Thyroid gland (tissue), 4 donors: ENCODE results near the gene ARL15. TPM values are rescaled to one million over a fixed set of nuclear protein-coding genes. Genes with fewer than 3 reads are reported as not detected.

Experiments used
- DNase-seq, 2 donors: peaks; one replicate each; pipeline ENCODE4 v3.0.0-alpha.2; 2019
- H3K27ac ChIP-seq, 3 donors: fragments of 200-600 bp; sonication (generic); 1 replicate in 2 of 3; 2 replicates in 1 of 3; pipeline ENCODE4 v1.5.1; 2016 to 2019; ENCODE audit warnings: mild to moderate bottlenecking in 1 of 3, moderate library complexity in 1 of 3
- H3K27me3 ChIP-seq: fragments of 200-600 bp; sonication (generic); one replicate; pipeline ENCODE4 v1.5.1; 2019
- H3K36me3 ChIP-seq, 2 donors: fragments of 200-600 bp; sonication (generic); one replicate each; pipeline ENCODE4 v1.5.1; 2016 to 2019
- H3K4me1 ChIP-seq, 2 donors: fragments of 200-600 bp; sonication (generic); one replicate each; pipeline ENCODE4 v1.5.1; 2017 to 2019
- H3K4me3 ChIP-seq, 3 donors: fragments of 200-600 bp; sonication (generic); replicated peaks in 1 of 3; 1 replicate in 2 of 3; 2 replicates in 1 of 3; pipeline ENCODE4 v1.5.1; 2016; ENCODE audit warnings: mild to moderate bottlenecking in 1 of 3
- H3K9me3 ChIP-seq: fragments of 200-600 bp; sonication (generic); one replicate; pipeline ENCODE4 v1.5.1; 2017
- POLR2A ChIP-seq, 2 donors: fragments of 450-650 bp; IDR thresholded peaks; one replicate each; pipeline ENCODE4 v1.6.1; 2017; ENCODE audit warnings: antibody characterized with exemption in 2 of 2, mild to moderate bottlenecking in 2 of 2, moderate library complexity in 1 of 2
- WGBS, 2 donors: methylation state at CpG; one replicate each; pipeline ENCODE4 v1.1.5; 2017; 5-methylcytosine and 5-hydroxymethylcytosine counted together
- intact Hi-C: fragments of 100-400 bp; cut with DNase I; formaldehyde crosslinking; loops from one replicate; pipeline ENCODE4 v1.15.1; 2023
- total RNA-seq, 4 donors: library from RNA; depleted of rRNA; stranded (reverse); fragments of >200 nt; gene quantifications; one replicate each; pipeline ENCODE4 v1.2.3, GENCODE V29; 2016
- TF ChIP-seq, protein P1 (sequence below), 6 experiments: fragments of 200-600 bp in 3 of 6; fragments of 450-650 bp in 3 of 6; sonication (generic) in 3 of 6; IDR thresholded peaks; one replicate each; pipeline ENCODE4 v1.5.1; 2016 to 2019; ENCODE audit warnings: antibody characterized with exemption in 6 of 6, mild to moderate bottlenecking in 2 of 6, inconsistent platforms in 1 of 6, moderate library complexity in 1 of 6

ARL15 gene
- total RNA-seq, 4 donors from 2014 or later, result 23.2 to 39.0 (median 29.5) TPM

DNA sequence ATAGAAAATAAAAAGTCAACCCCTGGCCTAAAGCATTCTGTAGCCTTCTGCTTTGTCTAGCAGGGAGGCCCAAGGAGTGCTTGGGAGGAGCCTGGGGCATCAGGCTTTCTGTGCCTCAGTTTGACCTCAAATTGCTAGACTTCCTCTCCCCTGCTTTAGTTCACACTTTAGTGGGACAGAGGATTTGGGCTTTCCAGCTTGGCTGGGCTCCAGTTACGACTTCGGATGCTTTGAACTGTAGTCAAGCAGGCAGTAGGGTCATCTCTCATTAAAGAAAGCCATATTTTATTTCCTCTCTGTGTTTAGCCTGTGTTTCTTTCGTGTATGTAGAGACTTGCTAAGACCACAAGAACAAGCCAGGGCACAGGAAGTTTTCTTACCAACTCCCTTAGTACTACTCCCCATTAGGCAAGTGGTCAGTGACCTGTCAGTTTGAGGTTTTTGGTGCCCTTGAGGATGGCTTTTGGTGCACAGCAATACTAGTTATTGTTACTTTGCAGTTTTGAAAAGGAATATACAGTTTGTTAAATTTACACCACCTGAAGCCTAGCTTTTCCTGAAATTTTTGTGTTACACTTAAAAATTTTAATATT lies 415.2 kb downstream of the ARL15 start:
- no peaks in the 10 kb centered on the region for H3K4me1 ChIP-seq
- intact Hi-C loops, result no loop called here
- H3K36me3 ChIP-seq, result no peaks in the 10 kb centered on the region
- DNase-seq, result no peak
- no peaks in the 10 kb centered on the region for H3K9me3 ChIP-seq
- no peaks in the 10 kb centered on the region for H3K27me3 ChIP-seq
- H3K27ac ChIP-seq, result no peak overlapping the region
- no peak overlapping the region for H3K4me3 ChIP-seq
- TF ChIP-seq POLR2A (IDR thresholded peaks at IDR 0.05), result no peak
- TF ChIP-seq, protein P1, sequence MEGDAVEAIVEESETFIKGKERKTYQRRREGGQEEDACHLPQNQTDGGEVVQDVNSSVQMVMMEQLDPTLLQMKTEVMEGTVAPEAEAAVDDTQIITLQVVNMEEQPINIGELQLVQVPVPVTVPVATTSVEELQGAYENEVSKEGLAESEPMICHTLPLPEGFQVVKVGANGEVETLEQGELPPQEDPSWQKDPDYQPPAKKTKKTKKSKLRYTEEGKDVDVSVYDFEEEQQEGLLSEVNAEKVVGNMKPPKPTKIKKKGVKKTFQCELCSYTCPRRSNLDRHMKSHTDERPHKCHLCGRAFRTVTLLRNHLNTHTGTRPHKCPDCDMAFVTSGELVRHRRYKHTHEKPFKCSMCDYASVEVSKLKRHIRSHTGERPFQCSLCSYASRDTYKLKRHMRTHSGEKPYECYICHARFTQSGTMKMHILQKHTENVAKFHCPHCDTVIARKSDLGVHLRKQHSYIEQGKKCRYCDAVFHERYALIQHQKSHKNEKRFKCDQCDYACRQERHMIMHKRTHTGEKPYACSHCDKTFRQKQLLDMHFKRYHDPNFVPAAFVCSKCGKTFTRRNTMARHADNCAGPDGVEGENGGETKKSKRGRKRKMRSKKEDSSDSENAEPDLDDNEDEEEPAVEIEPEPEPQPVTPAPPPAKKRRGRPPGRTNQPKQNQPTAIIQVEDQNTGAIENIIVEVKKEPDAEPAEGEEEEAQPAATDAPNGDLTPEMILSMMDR (IDR thresholded peaks at IDR 0.05), result no peak
- WGBS, 2 donors, result 76 to 81% methylated on average over 3 of the region's 3 CpGs

DNA sequence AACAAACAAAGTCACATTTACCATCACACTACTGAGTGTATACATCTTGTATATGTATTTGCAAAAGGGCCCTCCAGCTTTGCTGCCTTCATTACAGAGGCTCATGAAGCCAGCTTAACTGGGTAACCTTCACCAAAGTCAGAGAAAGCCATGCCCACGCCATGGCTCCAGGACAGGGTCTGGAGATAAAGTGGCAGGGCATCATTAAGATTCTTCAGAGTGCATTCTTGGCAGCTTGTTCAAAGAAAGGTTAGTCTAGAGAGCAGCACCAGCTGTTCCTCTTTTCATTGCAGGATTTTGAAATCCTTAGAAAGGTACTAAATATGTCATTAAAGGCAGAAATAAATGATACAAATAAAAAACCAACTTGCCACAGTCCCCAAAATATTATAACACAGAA lies 416.7 kb downstream of the ARL15 start:
- Histone ChIP-seq H3K27ac (no peak overlapping the region), H3K9me3 (no peaks in the 10 kb centered on the region), H3K4me1 (no peaks in the 10 kb centered on the region), H3K36me3 (no peaks in the 10 kb centered on the region), H3K27me3 (no peaks in the 10 kb centered on the region), H3K4me3 (no peak overlapping the region)
- 50 to 73% methylated on average over 1 of the region's 1 CpG for WGBS, 2 donors
- intact Hi-C loops, result no loop called here
- TF ChIP-seq, protein P1 (IDR thresholded peaks at IDR 0.05), result no peak
- TF ChIP-seq POLR2A (IDR thresholded peaks at IDR 0.05), result no peak
- no peak for DNase-seq

DNA sequence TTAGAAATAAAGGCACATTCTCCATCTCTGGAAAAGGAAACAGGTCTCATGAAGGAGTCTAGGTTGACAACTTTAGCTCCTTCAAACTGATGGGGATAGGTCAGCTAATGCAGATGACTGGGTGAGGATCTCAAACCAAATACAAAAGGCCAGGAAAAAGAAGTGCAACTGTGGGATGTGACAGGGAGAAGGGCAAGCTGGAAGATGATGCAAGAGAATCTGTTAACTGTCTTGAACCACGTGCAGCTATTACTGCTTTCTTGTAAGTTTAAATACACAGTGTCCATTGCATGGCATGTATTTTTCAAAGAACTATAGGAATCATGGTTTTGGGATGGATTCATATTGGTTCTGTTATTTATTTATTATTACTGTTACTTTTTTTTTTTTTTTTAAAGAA lies 418.1 kb downstream of the ARL15 start:
- Histone ChIP-seq H3K4me1 (no peaks in the 10 kb centered on the region), H3K27me3 (no peaks in the 10 kb centered on the region), H3K36me3 (no peaks in the 10 kb centered on the region), H3K27ac (no peak overlapping the region), H3K9me3 (no peaks in the 10 kb centered on the region), H3K4me3 (no peak overlapping the region)
- TF ChIP-seq, protein P1 (IDR thresholded peaks at IDR 0.05), result no peak
- TF ChIP-seq POLR2A (IDR thresholded peaks at IDR 0.05), result no peak
- 90 to 98% methylated on average over 1 of the region's 1 CpG for WGBS, 2 donors
- intact Hi-C loops, result no loop called here
- DNase-seq, result no peak

GRCh38 chr5:53891159-53891558 lies 419.2 kb downstream of the ARL15 start:
- H3K27ac ChIP-seq, result no peak overlapping the region
- no peak overlapping the region for H3K4me3 ChIP-seq
- H3K36me3 ChIP-seq, result no peaks in the 10 kb centered on the region
- intact Hi-C loops, result no loop called here
- no peak for DNase-seq
- no peak for TF ChIP-seq POLR2A (IDR thresholded peaks at IDR 0.05)
- TF ChIP-seq, protein P1 (IDR thresholded peaks at IDR 0.05), result no peak
- no peaks in the 10 kb centered on the region for H3K4me1 ChIP-seq
- H3K27me3 ChIP-seq, result no peaks in the 10 kb centered on the region
- H3K9me3 ChIP-seq, result no peaks in the 10 kb centered on the region
- 67 to 79% methylated on average over 4 of the region's 4 CpGs for WGBS, 2 donors

- Histone ChIP-seq H3K27me3 (no peaks in the 10 kb centered on the region), H3K4me1 (no peaks in the 10 kb centered on the region), H3K27ac (no peak overlapping the region), H3K4me3 (no peak overlapping the region), H3K36me3 (no peaks in the 10 kb centered on the region), H3K9me3 (no peaks in the 10 kb centered on the region)
- intact Hi-C loops, result no loop called here
- no peak for TF ChIP-seq POLR2A (IDR thresholded peaks at IDR 0.05)
- TF ChIP-seq, protein P1 (IDR thresholded peaks at IDR 0.05), result no peak
- 88 to 93% methylated on average over 7 of the region's 7 CpGs for WGBS, 2 donors
- no peak for DNase-seq
These were observed 419.9 kb downstream of the ARL15 start for GRCh38 chr5:53890490-53890889.
